Measurements from ENCODE around the gene TTC5.
A peak's percentile ranks its signal among the peaks of the same experiment; 100 is the strongest.
"Not testable (repeated sequence)": the region's sequence is repeated elsewhere in the genome, so short reads cannot be mapped to it uniquely, and the experiment has no call there.

Gene TTC5

GRCh38 chr14:20341646-20342045 is 35.9 kb upstream of the TTC5 start:
- H2BK15ac ChIP-seq (ENCODE audit: low read length) = no peak overlapping the region
- H3K18ac ChIP-seq (ENCODE audit: low read length) = no peak overlapping the region
- DNase-seq (ENCODE audit: low spot score) = no peak
- peaks cover 9 to 21% of the 10 kb centered on the region in 2 donors for H3K36me3 ChIP-seq (replicated peaks in 1 of 2; ENCODE audit: control insufficient read depth in 2 of 2, insufficient read depth in 2 of 2, low read length in 2 of 2)
- no peak overlapping the region for H2BK12ac ChIP-seq (ENCODE audit: low read length)
- no peak overlapping the region for H3K4me2 ChIP-seq (ENCODE audit: insufficient read depth, low read length, poor library complexity, severe bottlenecking)
- H2AFZ ChIP-seq (ENCODE audit: low read length) = peak overlapping the region; percentile 97
- no CpG with 5 or more reads among the region's 2 CpGs for WGBS, 2 donors (ENCODE audit: extremely low coverage in 2 of 2, insufficient read length in 2 of 2, insufficient replicate concordance in 1 of 2)
- no peak overlapping the region for H3K23ac ChIP-seq (ENCODE audit: low read depth, low read length, poor library complexity)
- peak overlapping the region in 1 of 2 donors; percentile 86 for H3K4me3 ChIP-seq (ENCODE audit: low read length in 2 of 2)
- H2BK5ac ChIP-seq (ENCODE audit: low read length) = no peak overlapping the region
- H3K9me3 ChIP-seq (replicated peaks in 1 of 2; ENCODE audit: control insufficient read depth in 2 of 2, insufficient read depth in 1 of 2, low read depth in 1 of 2, low read length in 2 of 2) = no peaks in the 10 kb centered on the region
- H3K27me3 ChIP-seq (ENCODE audit: control insufficient read depth in 3 of 3, insufficient read depth in 3 of 3, low read depth in 1 of 3, low read length in 3 of 3) = peaks cover 0 to 4% (median 0%) of the 10 kb centered on the region in 3 experiments
- no peak overlapping the region for H2BK120ac ChIP-seq (ENCODE audit: low read depth, low read length)
- no peaks in the 10 kb centered on the region for H3K79me1 ChIP-seq (ENCODE audit: low read depth, low read length)
- H4K91ac ChIP-seq (ENCODE audit: low read depth, low read length, poor library complexity) = no peak overlapping the region
- H4K8ac ChIP-seq (ENCODE audit: low read depth, low read length) = no peak overlapping the region
- peaks cover 0 to 3% of the 10 kb centered on the region in 2 donors for H3K4me1 ChIP-seq (ENCODE audit: control insufficient read depth in 2 of 2, insufficient read depth in 1 of 2, low read depth in 1 of 2, low read length in 2 of 2)
- no peak overlapping the region for H2AK5ac ChIP-seq (ENCODE audit: low read depth, low read length)
- no peak overlapping the region for H3K9ac ChIP-seq (ENCODE audit: low read depth, low read length, poor library complexity)
- no peak overlapping the region for H3K14ac ChIP-seq (ENCODE audit: low read length)
- H3K4ac ChIP-seq (ENCODE audit: low read length) = no peak overlapping the region
- H3K27ac ChIP-seq (replicated peaks; ENCODE audit: low read length) = no peak overlapping the region

GRCh38 chr14:20341032-20341431 is 35.3 kb upstream of the TTC5 start:
- H2BK15ac ChIP-seq (ENCODE audit: low read length); H3K9ac ChIP-seq (ENCODE audit: low read depth, low read length, poor library complexity); H3K23ac ChIP-seq (ENCODE audit: low read depth, low read length, poor library complexity); H3K4me2 ChIP-seq (ENCODE audit: insufficient read depth, low read length, poor library complexity, severe bottlenecking); H3K14ac ChIP-seq (ENCODE audit: low read length); H2BK120ac ChIP-seq (ENCODE audit: low read depth, low read length); H3K27ac ChIP-seq (replicated peaks; ENCODE audit: low read length); H2AK5ac ChIP-seq (ENCODE audit: low read depth, low read length); H2BK5ac ChIP-seq (ENCODE audit: low read length); DNase-seq (ENCODE audit: low spot score); H4K8ac ChIP-seq (ENCODE audit: low read depth, low read length); H2AFZ ChIP-seq (ENCODE audit: low read length); H3K4me1 ChIP-seq (ENCODE audit: control insufficient read depth in 2 of 2, insufficient read depth in 1 of 2, low read depth in 1 of 2, low read length in 2 of 2); H3K18ac ChIP-seq (ENCODE audit: low read length); H3K9me3 ChIP-seq (replicated peaks in 1 of 2; ENCODE audit: control insufficient read depth in 2 of 2, insufficient read depth in 1 of 2, low read depth in 1 of 2, low read length in 2 of 2); H3K4me3 ChIP-seq (ENCODE audit: low read length in 2 of 2); H4K91ac ChIP-seq (ENCODE audit: low read depth, low read length, poor library complexity); H3K4ac ChIP-seq (ENCODE audit: low read length); H3K27me3 ChIP-seq (ENCODE audit: control insufficient read depth in 3 of 3, insufficient read depth in 3 of 3, low read depth in 1 of 3, low read length in 3 of 3); H2BK12ac ChIP-seq (ENCODE audit: low read length); H3K79me1 ChIP-seq (ENCODE audit: low read depth, low read length): not testable (repeated sequence)
- no CpG with 5 or more reads among the region's 4 CpGs for WGBS, 2 donors (ENCODE audit: extremely low coverage in 2 of 2, insufficient read length in 2 of 2, insufficient replicate concordance in 1 of 2)
- H3K36me3 ChIP-seq (replicated peaks in 1 of 2; ENCODE audit: control insufficient read depth in 2 of 2, insufficient read depth in 2 of 2, low read length in 2 of 2) = peaks cover 9 to 15% of the 10 kb centered on the region in 2 donors

- peaks cover 3 to 20% of the 10 kb centered on the region in 2 donors for H3K36me3 ChIP-seq (replicated peaks in 1 of 2; ENCODE audit: control insufficient read depth in 2 of 2, insufficient read depth in 2 of 2, low read length in 2 of 2)
- H3K14ac ChIP-seq (ENCODE audit: low read length) = no peak overlapping the region
- no peak overlapping the region for H3K27ac ChIP-seq (replicated peaks; ENCODE audit: low read length)
- H2BK12ac ChIP-seq (ENCODE audit: low read length) = no peak overlapping the region
- H3K23ac ChIP-seq (ENCODE audit: low read depth, low read length, poor library complexity) = no peak overlapping the region
- H2BK15ac ChIP-seq (ENCODE audit: low read length) = no peak overlapping the region
- no peak overlapping the region for H2BK120ac ChIP-seq (ENCODE audit: low read depth, low read length)
- no peak overlapping the region for H3K9ac ChIP-seq (ENCODE audit: low read depth, low read length, poor library complexity)
- H3K18ac ChIP-seq (ENCODE audit: low read length) = no peak overlapping the region
- WGBS, 2 donors (ENCODE audit: extremely low coverage in 2 of 2, insufficient read length in 2 of 2, insufficient replicate concordance in 1 of 2) = no CpG with 5 or more reads among the region's 7 CpGs
- H2AK5ac ChIP-seq (ENCODE audit: low read depth, low read length) = no peak overlapping the region
- H2AFZ ChIP-seq (ENCODE audit: low read length) = no peak overlapping the region
- H3K4me3 ChIP-seq (ENCODE audit: low read length in 2 of 2) = no peak overlapping the region
- no peak overlapping the region for H3K4me2 ChIP-seq (ENCODE audit: insufficient read depth, low read length, poor library complexity, severe bottlenecking)
- no peaks in the 10 kb centered on the region for H3K79me1 ChIP-seq (ENCODE audit: low read depth, low read length)
- no peak overlapping the region for H2BK5ac ChIP-seq (ENCODE audit: low read length)
- H3K4ac ChIP-seq (ENCODE audit: low read length) = no peak overlapping the region
- no peaks in the 10 kb centered on the region for H3K9me3 ChIP-seq (replicated peaks in 1 of 2; ENCODE audit: control insufficient read depth in 2 of 2, insufficient read depth in 1 of 2, low read depth in 1 of 2, low read length in 2 of 2)
- DNase-seq (ENCODE audit: low spot score) = no peak
- no peak overlapping the region for H4K91ac ChIP-seq (ENCODE audit: low read depth, low read length, poor library complexity)
- H3K27me3 ChIP-seq (ENCODE audit: control insufficient read depth in 3 of 3, insufficient read depth in 3 of 3, low read depth in 1 of 3, low read length in 3 of 3) = peaks cover 0 to 4% (median 0%) of the 10 kb centered on the region in 3 experiments
- H4K8ac ChIP-seq (ENCODE audit: low read depth, low read length) = no peak overlapping the region
- peaks cover 2 to 3% of the 10 kb centered on the region in 2 donors for H3K4me1 ChIP-seq (ENCODE audit: control insufficient read depth in 2 of 2, insufficient read depth in 1 of 2, low read depth in 1 of 2, low read length in 2 of 2)
These were observed 28.3 kb upstream of the TTC5 start for GRCh38 chr14:20334017-20334416.

- Histone ChIP-seq H2BK12ac (ENCODE audit: low read length) (no peak overlapping the region), H3K23ac (ENCODE audit: low read depth, low read length, poor library complexity) (no peak overlapping the region), H2BK15ac (ENCODE audit: low read length) (no peak overlapping the region), H4K91ac (ENCODE audit: low read depth, low read length, poor library complexity) (no peak overlapping the region), H3K4me1 (ENCODE audit: control insufficient read depth in 2 of 2, insufficient read depth in 1 of 2, low read depth in 1 of 2, low read length in 2 of 2) (peaks cover 2 to 3% of the 10 kb centered on the region in 2 donors), H3K9me3 (replicated peaks in 1 of 2; ENCODE audit: control insufficient read depth in 2 of 2, insufficient read depth in 1 of 2, low read depth in 1 of 2, low read length in 2 of 2) (no peaks in the 10 kb centered on the region), H3K18ac (ENCODE audit: low read length) (no peak overlapping the region), H3K14ac (ENCODE audit: low read length) (no peak overlapping the region), H2AK5ac (ENCODE audit: low read depth, low read length) (no peak overlapping the region), H3K27me3 (ENCODE audit: control insufficient read depth in 3 of 3, insufficient read depth in 3 of 3, low read depth in 1 of 3, low read length in 3 of 3) (peaks cover 0 to 4% (median 0%) of the 10 kb centered on the region in 3 experiments), H3K4ac (ENCODE audit: low read length) (no peak overlapping the region), H3K36me3 (replicated peaks in 1 of 2; ENCODE audit: control insufficient read depth in 2 of 2, insufficient read depth in 2 of 2, low read length in 2 of 2) (peaks cover 6 to 25% of the 10 kb centered on the region in 2 donors), H3K4me2 (ENCODE audit: insufficient read depth, low read length, poor library complexity, severe bottlenecking) (no peak overlapping the region), H3K9ac (ENCODE audit: low read depth, low read length, poor library complexity) (no peak overlapping the region), H2AFZ (ENCODE audit: low read length) (peak overlapping the region; percentile 78), H3K4me3 (ENCODE audit: low read length in 2 of 2) (peak overlapping the region in 1 of 2 donors; percentile 69), H2BK5ac (ENCODE audit: low read length) (no peak overlapping the region), H3K27ac (replicated peaks; ENCODE audit: low read length) (no peak overlapping the region), H3K79me1 (ENCODE audit: low read depth, low read length) (no peaks in the 10 kb centered on the region), H4K8ac (ENCODE audit: low read depth, low read length) (no peak overlapping the region), H2BK120ac (ENCODE audit: low read depth, low read length) (no peak overlapping the region)
- WGBS, 2 donors (ENCODE audit: extremely low coverage in 2 of 2, insufficient read length in 2 of 2, insufficient replicate concordance in 1 of 2) = no CpG with 5 or more reads among the region's 3 CpGs
- no peak for DNase-seq (ENCODE audit: low spot score)
These were observed 27.7 kb upstream of the TTC5 start for GRCh38 chr14:20333494-20333841.

Measured in neuronal stem cell (in vitro differentiated cells).